Neural progenitor cell (in vitro differentiated cells): ENCODE results near the gene LRP1B.

ENCODE experiments used
- EZH2 ChIP-seq: fragments of 200-600 bp; sonication (generic); IDR thresholded peaks from 2 replicates; pipeline ENCODE4 v1.6.1; 2017; ENCODE audit warnings: antibody characterized with exemption, mild to moderate bottlenecking, moderate library complexity
- EZH2phosphoT487 ChIP-seq: fragments of 200-600 bp; sonication (generic); IDR thresholded peaks from 2 replicates; pipeline ENCODE4 v1.6.1; 2017; ENCODE audit warnings: antibody characterized with exemption
- TF ChIP-seq, protein P1 (sequence below): fragments of 200-600 bp; sonication (generic); IDR thresholded peaks from 2 replicates; pipeline ENCODE4 v1.5.1; 2017; ENCODE audit warnings: antibody characterized with exemption, mild to moderate bottlenecking

DNA sequence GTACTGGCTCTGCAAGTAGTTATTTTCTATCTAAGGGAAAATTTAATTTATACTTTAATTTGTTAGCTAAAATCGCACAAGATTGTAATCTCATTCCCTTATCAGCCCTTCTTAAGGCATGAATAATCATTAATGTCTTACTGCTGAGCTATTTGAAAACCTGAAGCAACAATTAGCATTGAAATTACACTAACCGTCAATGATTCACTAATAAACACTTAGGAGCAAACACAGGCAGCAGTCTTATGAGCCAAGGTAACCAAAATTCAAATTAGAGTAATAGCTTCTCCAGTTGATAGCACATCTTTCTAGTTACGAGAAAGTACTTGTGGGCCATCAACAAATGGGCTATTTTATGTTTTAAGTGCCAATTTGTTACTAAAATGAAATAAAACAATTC lies 1289.7 kb downstream of the LRP1B start:
- TF ChIP-seq, protein P1, sequence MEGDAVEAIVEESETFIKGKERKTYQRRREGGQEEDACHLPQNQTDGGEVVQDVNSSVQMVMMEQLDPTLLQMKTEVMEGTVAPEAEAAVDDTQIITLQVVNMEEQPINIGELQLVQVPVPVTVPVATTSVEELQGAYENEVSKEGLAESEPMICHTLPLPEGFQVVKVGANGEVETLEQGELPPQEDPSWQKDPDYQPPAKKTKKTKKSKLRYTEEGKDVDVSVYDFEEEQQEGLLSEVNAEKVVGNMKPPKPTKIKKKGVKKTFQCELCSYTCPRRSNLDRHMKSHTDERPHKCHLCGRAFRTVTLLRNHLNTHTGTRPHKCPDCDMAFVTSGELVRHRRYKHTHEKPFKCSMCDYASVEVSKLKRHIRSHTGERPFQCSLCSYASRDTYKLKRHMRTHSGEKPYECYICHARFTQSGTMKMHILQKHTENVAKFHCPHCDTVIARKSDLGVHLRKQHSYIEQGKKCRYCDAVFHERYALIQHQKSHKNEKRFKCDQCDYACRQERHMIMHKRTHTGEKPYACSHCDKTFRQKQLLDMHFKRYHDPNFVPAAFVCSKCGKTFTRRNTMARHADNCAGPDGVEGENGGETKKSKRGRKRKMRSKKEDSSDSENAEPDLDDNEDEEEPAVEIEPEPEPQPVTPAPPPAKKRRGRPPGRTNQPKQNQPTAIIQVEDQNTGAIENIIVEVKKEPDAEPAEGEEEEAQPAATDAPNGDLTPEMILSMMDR = no peak
- TF ChIP-seq EZH2 (no peak), EZH2phosphoT487 (no peak)
